Trophoblast cell (in vitro differentiated cells and primary cell): ENCODE measurements around the gene TCEAL3.

Source experiments
- DNase-seq, 2 donors: peaks; one replicate each; pipeline ENCODE4 v3.0.0-alpha.2; 2016
- H2AFZ ChIP-seq: 2 replicates; pipeline ENCODE4 v1.6.1; 2013; ENCODE audit warnings: low read length, moderate library complexity, mild to moderate bottlenecking; ENCODE audit not compliant: insufficient read depth, poor library complexity
- H2AK5ac ChIP-seq: 2 replicates; pipeline ENCODE4 v1.6.1; 2013; ENCODE audit warnings: mild to moderate bottlenecking, low read length
- H2BK120ac ChIP-seq: 2 replicates; pipeline ENCODE4 v1.6.1; 2013; ENCODE audit warnings: low read length, mild to moderate bottlenecking, moderate library complexity; ENCODE audit not compliant: insufficient read depth, poor library complexity
- H2BK12ac ChIP-seq: 2 replicates; pipeline ENCODE4 v1.6.1; 2013; ENCODE audit warnings: mild to moderate bottlenecking, low read length, moderate library complexity
- H2BK5ac ChIP-seq: 2 replicates; pipeline ENCODE4 v1.6.1; 2013; ENCODE audit warnings: low read length, low read depth, moderate library complexity, mild to moderate bottlenecking; ENCODE audit not compliant: poor library complexity
- H3K14ac ChIP-seq: 2 replicates; pipeline ENCODE4 v1.6.1; 2013; ENCODE audit warnings: mild to moderate bottlenecking, low read length
- H3K18ac ChIP-seq: 2 replicates; pipeline ENCODE4 v1.6.1; 2013; ENCODE audit warnings: mild to moderate bottlenecking, low read length
- H3K23ac ChIP-seq: 2 replicates; pipeline ENCODE4 v1.6.1; 2013; ENCODE audit warnings: low read length
- H3K27ac ChIP-seq: 2 replicates; pipeline ENCODE4 v1.5.1; 2013; ENCODE audit warnings: low read depth, mild to moderate bottlenecking, inconsistent platforms, low read length, moderate library complexity
- H3K27me3 ChIP-seq: 2 replicates; pipeline ENCODE4 v1.6.1; 2013; ENCODE audit warnings: inconsistent platforms, mild to moderate bottlenecking, low read length, moderate library complexity; ENCODE audit not compliant: insufficient read depth
- H3K36me3 ChIP-seq, 2 experiments: 1 replicate in 1 of 2; 2 replicates in 1 of 2; pipeline ENCODE4 v1.6.1; 2013; ENCODE audit warnings: low read length in 2 of 2, mild to moderate bottlenecking in 2 of 2, moderate library complexity in 1 of 2; ENCODE audit not compliant: insufficient read depth in 2 of 2, control insufficient read depth in 1 of 2
- H3K4ac ChIP-seq: 2 replicates; pipeline ENCODE4 v1.6.1; 2013; ENCODE audit warnings: low read depth, mild to moderate bottlenecking, low read length, moderate library complexity
- H3K4me1 ChIP-seq, 2 experiments: 1 replicate in 1 of 2; 2 replicates in 1 of 2; pipeline ENCODE4 v1.6.1; 2013; ENCODE audit warnings: low read length in 2 of 2, mild to moderate bottlenecking in 2 of 2, moderate library complexity in 1 of 2; ENCODE audit not compliant: insufficient read depth in 2 of 2, control insufficient read depth in 1 of 2
- H3K4me2 ChIP-seq: 2 replicates; pipeline ENCODE4 v1.6.1; 2013; ENCODE audit warnings: inconsistent platforms, mild to moderate bottlenecking, low read length, moderate library complexity
- H3K4me3 ChIP-seq: 2 replicates; pipeline ENCODE4 v1.5.1; 2013; ENCODE audit warnings: mild to moderate bottlenecking, low read depth, low read length, inconsistent platforms
- H3K79me1 ChIP-seq: one replicate; pipeline ENCODE4 v1.6.1; 2013; ENCODE audit warnings: low read length
- H3K79me2 ChIP-seq: 2 replicates; pipeline ENCODE4 v1.6.1; 2013; ENCODE audit warnings: low read length, mild to moderate bottlenecking; ENCODE audit not compliant: control insufficient read depth, insufficient read depth, poor library complexity
- H3K9ac ChIP-seq: 2 replicates; pipeline ENCODE4 v1.6.1; 2013; ENCODE audit warnings: mild to moderate bottlenecking, low read length
- H3K9me3 ChIP-seq: 2 replicates; pipeline ENCODE4 v1.6.1; 2013; ENCODE audit warnings: low read depth, mild to moderate bottlenecking, control low read depth, inconsistent platforms, low read length; ENCODE audit not compliant: insufficient read depth
- H4K12ac ChIP-seq: 2 replicates; pipeline ENCODE4 v1.6.1; 2013; ENCODE audit warnings: low read depth, mild to moderate bottlenecking, low read length, moderate library complexity
- H4K8ac ChIP-seq: 2 replicates; pipeline ENCODE4 v1.6.1; 2013; ENCODE audit warnings: low read depth, mild to moderate bottlenecking, low read length, moderate library complexity
- H4K91ac ChIP-seq: one replicate; pipeline ENCODE4 v1.6.1; 2013; ENCODE audit warnings: low read depth, mild to moderate bottlenecking, low read length, moderate library complexity
- WGBS: extraction: QIAGEN DNeasy Blood & Tissue Kit; methylation state at CpG from one replicate; pipeline ENCODE4 v1.1.7; 2013; ENCODE audit warnings: missing lambda C conversion rate; ENCODE audit not compliant: insufficient read length, insufficient coverage; ENCODE audit errors: extremely low coverage; 5-methylcytosine and 5-hydroxymethylcytosine counted together

TCEAL3 gene

GRCh38 chrX:103584596-103584995 lies 23.2 kb upstream of the TCEAL3 start:
- H4K91ac ChIP-seq: no peak overlapping the region
- H3K4me1 ChIP-seq: no peaks in the 10 kb centered on the region
- H3K14ac ChIP-seq: no peak overlapping the region
- no peaks in the 10 kb centered on the region for H3K9me3 ChIP-seq
- no peak for DNase-seq
- H2AFZ ChIP-seq: no peak overlapping the region
- no peak overlapping the region for H3K9ac ChIP-seq
- H3K27ac ChIP-seq: no peak overlapping the region
- no peaks in the 10 kb centered on the region for H3K79me1 ChIP-seq
- peaks cover 5% of the 10 kb centered on the region for H3K79me2 ChIP-seq
- H3K18ac ChIP-seq: no peak overlapping the region
- H2BK12ac ChIP-seq: no peak overlapping the region
- H3K36me3 ChIP-seq: peaks cover 2 to 3% of the 10 kb centered on the region in 2 experiments
- no peak overlapping the region for H2BK120ac ChIP-seq
- no peak overlapping the region for H3K23ac ChIP-seq
- no peak overlapping the region for H2BK5ac ChIP-seq
- no peak overlapping the region for H3K4me3 ChIP-seq
- no CpG with 5 or more reads among the region's 3 CpGs for WGBS
- no peak overlapping the region for H3K4ac ChIP-seq
- H2AK5ac ChIP-seq: no peak overlapping the region
- H4K12ac ChIP-seq: no peak overlapping the region
- H3K27me3 ChIP-seq: no peaks in the 10 kb centered on the region
- no peak overlapping the region for H3K4me2 ChIP-seq
- no peak overlapping the region for H4K8ac ChIP-seq

- peak within 1 kb of the TSS; percentile 65 for H3K18ac ChIP-seq
- no peak within 1 kb of the TSS for H2BK12ac ChIP-seq
- peak within 1 kb of the TSS; percentile 34 for H2BK120ac ChIP-seq
- peak within 1 kb of the TSS; percentile 49 for H3K4ac ChIP-seq
- peak within 1 kb of the TSS; percentile 76 for H2AFZ ChIP-seq
- no peaks in the 10 kb centered on the region for H3K4me1 ChIP-seq
- H3K23ac ChIP-seq: no peak within 1 kb of the TSS
- no CpG with 5 or more reads among the region's 56 CpGs for WGBS
- no peaks in the 10 kb centered on the region for H3K9me3 ChIP-seq
- H4K12ac ChIP-seq: peak within 1 kb of the TSS; percentile 12
- peaks cover 2 to 3% of the 10 kb centered on the region in 2 experiments for H3K36me3 ChIP-seq
- peaks cover 5% of the 10 kb centered on the region for H3K79me2 ChIP-seq
- peak within 1 kb of the TSS; percentile 51 for H2BK5ac ChIP-seq
- H3K4me3 ChIP-seq: peak within 1 kb of the TSS; percentile 98
- no peaks in the 10 kb centered on the region for H3K79me1 ChIP-seq
- H3K9ac ChIP-seq: peak within 1 kb of the TSS; percentile 91
- H3K4me2 ChIP-seq: peak within 1 kb of the TSS; percentile 75
- no peak within 1 kb of the TSS for H2AK5ac ChIP-seq
- no peak within 1 kb of the TSS for H3K27ac ChIP-seq
- H4K91ac ChIP-seq: peak within 1 kb of the TSS; percentile 31
- H3K27me3 ChIP-seq: no peaks in the 10 kb centered on the region
- DNase-seq: peak; percentile 7 to 40
- H3K14ac ChIP-seq: no peak within 1 kb of the TSS
- H4K8ac ChIP-seq: peak within 1 kb of the TSS; percentile 79
These were observed 22.1 kb upstream of the TCEAL3 start, which contains the start of gene TCEAL4 for GRCh38 chrX:103585411-103586313. TSS of gene TCEAL4 (plus strand) at chrX:103585515. CDS start at chrX:103586676, 1,161 bp downstream.

GRCh38 chrX:103586314-103586646 lies 21.5 kb upstream of the TCEAL3 start:
- no peak overlapping the region for H2AFZ ChIP-seq
- no peak overlapping the region for H3K14ac ChIP-seq
- no peak overlapping the region for H3K18ac ChIP-seq
- H3K9me3 ChIP-seq: no peaks in the 10 kb centered on the region
- H3K27me3 ChIP-seq: no peaks in the 10 kb centered on the region
- H3K4ac ChIP-seq: no peak overlapping the region
- H3K27ac ChIP-seq: no peak overlapping the region
- H3K79me2 ChIP-seq: peaks cover 5% of the 10 kb centered on the region
- H3K23ac ChIP-seq: no peak overlapping the region
- peaks cover 2 to 3% of the 10 kb centered on the region in 2 experiments for H3K36me3 ChIP-seq
- no peaks in the 10 kb centered on the region for H3K79me1 ChIP-seq
- H3K4me2 ChIP-seq: peak overlapping the region; percentile 75
- peak overlapping the region; percentile 79 for H3K9ac ChIP-seq
- no peak overlapping the region for H2BK5ac ChIP-seq
- peak overlapping the region; percentile 31 for H4K91ac ChIP-seq
- peak overlapping the region; percentile 79 for H4K8ac ChIP-seq
- DNase-seq: no peak
- H2AK5ac ChIP-seq: no peak overlapping the region
- WGBS: no CpG with 5 or more reads among the region's 5 CpGs
- H3K4me3 ChIP-seq: peak overlapping the region; percentile 98
- H3K4me1 ChIP-seq: no peaks in the 10 kb centered on the region
- peak overlapping the region; percentile 12 for H4K12ac ChIP-seq
- H2BK120ac ChIP-seq: no peak overlapping the region
- H2BK12ac ChIP-seq: no peak overlapping the region

- no peak overlapping the region for H3K23ac ChIP-seq
- no peak overlapping the region for H3K27ac ChIP-seq
- H4K12ac ChIP-seq: no peak overlapping the region
- H3K9ac ChIP-seq: no peak overlapping the region
- H3K4me2 ChIP-seq: peak overlapping the region; percentile 75
- H3K4me3 ChIP-seq: no peak overlapping the region
- no peak overlapping the region for H4K8ac ChIP-seq
- no peak for DNase-seq
- no peak overlapping the region for H2BK120ac ChIP-seq
- H3K79me1 ChIP-seq: no peaks in the 10 kb centered on the region
- H3K79me2 ChIP-seq: peaks cover 5% of the 10 kb centered on the region
- no peak overlapping the region for H2AK5ac ChIP-seq
- no peaks in the 10 kb centered on the region for H3K4me1 ChIP-seq
- no peaks in the 10 kb centered on the region for H3K27me3 ChIP-seq
- H3K9me3 ChIP-seq: no peaks in the 10 kb centered on the region
- H3K14ac ChIP-seq: no peak overlapping the region
- H3K36me3 ChIP-seq: peaks cover 2 to 3% of the 10 kb centered on the region in 2 experiments
- H2AFZ ChIP-seq: no peak overlapping the region
- no CpG with 5 or more reads among the region's 4 CpGs for WGBS
- no peak overlapping the region for H2BK12ac ChIP-seq
- H2BK5ac ChIP-seq: no peak overlapping the region
- no peak overlapping the region for H3K18ac ChIP-seq
- no peak overlapping the region for H3K4ac ChIP-seq
- no peak overlapping the region for H4K91ac ChIP-seq
These were observed 21.1 kb upstream of the TCEAL3 start for GRCh38 chrX:103586659-103587058.
